HepG2 (cell line): ENCODE results near the gene HSP90AB1. TPM values are rescaled to one million over a fixed set of nuclear protein-coding genes. Genes with fewer than 3 reads are reported as not detected.

ENCODE experiments used
- CCAR2 ChIP-seq: fragments of 200-400 bp; formaldehyde crosslinking; optimal IDR thresholded peaks from 2 replicates; pipeline ENCODE3; 2018; ENCODE audit warnings: low read depth, mild to moderate bottlenecking, low read length, moderate library complexity
- CSRNP2 ChIP-seq: sonication (generic); formaldehyde crosslinking; conservative IDR thresholded peaks from 2 replicates; pipeline ENCODE4 v1.8.0; 2022; ENCODE audit warnings: low read depth, missing genetic modification reagents
- MYNN ChIP-seq: sonication (generic); formaldehyde crosslinking; IDR thresholded peaks from 2 replicates; pipeline ENCODE4 v1.4.0; 2020; ENCODE audit warnings: mild to moderate bottlenecking, low read depth, missing genetic modification reagents
- RFXANK ChIP-seq: IDR thresholded peaks from 2 replicates; pipeline ENCODE4 v1.6.1; 2016
- SRSF9 ChIP-seq: fragments of 200-400 bp; formaldehyde crosslinking; IDR thresholded peaks from 2 replicates; pipeline ENCODE4 v1.6.1; 2018; ENCODE audit warnings: borderline replicate concordance, mild to moderate bottlenecking, low read depth, low read length; ENCODE audit not compliant: insufficient read depth, poor library complexity, severe bottlenecking
- ZBTB8A ChIP-seq: sonication (generic); formaldehyde crosslinking; IDR thresholded peaks from 2 replicates; pipeline ENCODE4 v1.4.0; 2020; ENCODE audit warnings: mild to moderate bottlenecking, low read depth, missing genetic modification reagents, borderline replicate concordance
- ZNF180 ChIP-seq: sonication (generic); formaldehyde crosslinking; IDR thresholded peaks from 2 replicates; pipeline ENCODE4 v1.4.0; 2020; ENCODE audit warnings: low read depth, missing genetic modification reagents, borderline replicate concordance
- ZNF512 ChIP-seq: sonication (generic); formaldehyde crosslinking; IDR thresholded peaks from 2 replicates; pipeline ENCODE4 v1.4.0; 2020; ENCODE audit warnings: mild to moderate bottlenecking, missing genetic modification reagents
- ZNF562 ChIP-seq: sonication (generic); formaldehyde crosslinking; IDR thresholded peaks from 2 replicates; pipeline ENCODE4 v1.8.0; 2022; ENCODE audit warnings: missing genetic modification reagents, borderline replicate concordance
- ZNF790 ChIP-seq: sonication (generic); formaldehyde crosslinking; IDR thresholded peaks from 2 replicates; pipeline ENCODE4 v1.8.0; 2022; ENCODE audit warnings: missing genetic modification reagents, mild to moderate bottlenecking, borderline replicate concordance
- polyA plus RNA-seq, 8 experiments: library from polyadenylated mRNA; depleted of rRNA in 3 of 8; stranded (reverse) in 7 of 8; unstranded in 1 of 8; fragments of >200 nt; fragmentation: Illumina TruSeq in 4 of 8; extraction: Trizol in 4 of 8; gene quantifications; 2 replicates each; pipeline versions ENCODE4 v1.2.1 to v1.2.3, GENCODE V29; 2011 to 2016; ENCODE audit warnings: low read depth in 4 of 8, missing spikeins in 1 of 8, mixed read lengths in 1 of 8; ENCODE audit not compliant: insufficient read depth in 1 of 8
- total RNA-seq, 5 experiments: library from RNA; depleted of rRNA; stranded (reverse); fragments of >200 nt; fragmentation: Illumina TruSeq; extraction: Trizol; gene quantifications; 2 replicates each; pipeline ENCODE4 v1.2.3, GENCODE V29; 2016; ENCODE audit warnings: low read depth in 1 of 5

The HSP90AB1 gene
- total and polyA plus RNA-seq, 2 of the 13 experiments (the other 11 are each of a cell fraction or from before 2014, with no cell fraction given), result 1,325 to 1,472 TPM

- no peak for TF ChIP-seq ZNF562 (CRISPR knock-in tag)
- 0 out of 2 replicates have a peak, but pooled peaks have one; percentile 24 for TF ChIP-seq ZNF180 (CRISPR knock-in tag)
- TF ChIP-seq ZNF512 (CRISPR knock-in tag), result no peak
- 0 out of 2 replicates have a peak, but pooled peaks have one; percentile 7 for TF ChIP-seq CSRNP2
- TF ChIP-seq SRSF9, result no peak
- no peak for TF ChIP-seq ZNF790
- TF ChIP-seq RFXANK (CRISPR knock-in tag), result no peak
- TF ChIP-seq MYNN (CRISPR knock-in tag), result 0 out of 2 replicates have a peak, but pooled peaks have one; percentile 19
- TF ChIP-seq CCAR2, result no peak
- no peak for TF ChIP-seq ZBTB8A (CRISPR knock-in tag)
Observed at GRCh38 chr6:44245912-44246662, 814 bp upstream of the HSP90AB1 start (continued).
